CD4-positive, alpha-beta T cell treated with Interleukin-21 for 1 hour (primary cell): Measurements from ENCODE around the gene ADCYAP1.
"Not testable (repeated sequence)": the region's sequence is repeated elsewhere in the genome, so short reads cannot be mapped to it uniquely, and the experiment has no call there.

Source experiments
- DNase-seq: peaks from one replicate; pipeline ENCODE4 v3.0.0-alpha.2; 2020

Gene ADCYAP1

GRCh38 chr18:904218-905090, at the start of gene ADCYAP1:
Gene ADCYAP1 (plus strand): TSS chr18:904871. CDS start chr18:905387, 516 bp downstream.
- DNase-seq = no peak

- DNase-seq = no peak
These were observed 46.7 kb upstream of the ADCYAP1 start for GRCh38 chr18:857986-858385.

- DNase-seq = peak; percentile 65
These were observed 39.8 kb upstream of the ADCYAP1 start for GRCh38 chr18:864872-865273.

GRCh38 chr18:867257-867656, 37.4 kb upstream of the ADCYAP1 start:
- DNase-seq = no peak

GRCh38 chr18:873426-873825, 31.2 kb upstream of the ADCYAP1 start:
- DNase-seq = not testable (repeated sequence)

GRCh38 chr18:875912-876311, 28.8 kb upstream of the ADCYAP1 start:
- no peak for DNase-seq

- DNase-seq = no peak
These were observed 27.4 kb upstream of the ADCYAP1 start for GRCh38 chr18:877238-877637.

GRCh38 chr18:886076-886475, 18.6 kb upstream of the ADCYAP1 start:
- no peak for DNase-seq

GRCh38 chr18:887716-888115, 17.0 kb upstream of the ADCYAP1 start:
- DNase-seq = no peak

GRCh38 chr18:892316-892715, 12.4 kb upstream of the ADCYAP1 start:
- DNase-seq = no peak

GRCh38 chr18:896315-896714, 8.4 kb upstream of the ADCYAP1 start:
- no peak for DNase-seq

GRCh38 chr18:901761-902160, 2.9 kb upstream of the ADCYAP1 start:
- DNase-seq = no peak

- DNase-seq = no peak
These were observed 2.4 kb upstream of the ADCYAP1 start for GRCh38 chr18:902229-902628.

GRCh38 chr18:903701-904100, 970 bp upstream of the ADCYAP1 start:
- DNase-seq = peak; percentile 19

GRCh38 chr18:905307-905947, 756 bp downstream of the ADCYAP1 start:
- DNase-seq = no peak

GRCh38 chr18:905948-906415, 1.3 kb downstream of the ADCYAP1 start:
- DNase-seq = no peak

GRCh38 chr18:906416-907114, 1.9 kb downstream of the ADCYAP1 start:
- DNase-seq = no peak

GRCh38 chr18:907115-907884, 2.6 kb downstream of the ADCYAP1 start:
- no peak for DNase-seq

GRCh38 chr18:907885-908757, 3.5 kb downstream of the ADCYAP1 start:
- no peak for DNase-seq

GRCh38 chr18:908758-909724, 4.4 kb downstream of the ADCYAP1 start:
- no peak for DNase-seq
